Measurements from ENCODE around the gene DIAPH3. TPM values are rescaled to one million over a fixed set of nuclear protein-coding genes. Genes with fewer than 3 reads are reported as not detected.

Gene DIAPH3
- total RNA-seq, 2 donors from 2014 or later = 23.6 to 25.7 TPM

DNA sequence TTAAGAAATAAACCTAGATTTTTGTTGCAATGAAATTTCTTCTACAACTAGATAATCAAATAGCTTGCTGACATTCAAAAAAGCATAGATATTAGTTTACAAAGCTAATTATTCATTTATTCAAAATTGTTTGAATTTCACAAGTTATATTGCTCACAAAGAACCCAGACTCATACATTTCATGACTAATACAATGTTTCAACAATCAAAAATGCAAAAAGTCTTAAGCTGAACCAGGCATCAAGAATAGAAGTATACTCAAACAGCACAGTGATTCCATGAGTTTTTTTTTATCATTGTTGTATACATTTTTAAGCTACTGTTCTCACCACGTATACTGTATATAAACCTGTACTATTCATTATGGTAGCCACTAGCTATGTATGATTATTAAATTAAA is 51.0 kb downstream of the DIAPH3 start:
- H3K27ac Mint-ChIP-seq = no peak overlapping the region
- no peak overlapping the region for H3K27ac ChIP-seq (ENCODE audit: low read depth, low read length)
- H3K4me1 ChIP-seq (ENCODE audit: control insufficient read depth, insufficient read depth, low read length) = no peaks in the 10 kb centered on the region
- no CpG with 5 or more reads among the region's 1 CpG for WGBS, 2 experiments (ENCODE audit: insufficient coverage in 1 of 2, insufficient read length in 1 of 2)
- peaks cover 40% of the 10 kb centered on the region for H3K36me3 Mint-ChIP-seq (ENCODE audit: low read depth)
- no peak for DNase-seq
- H3K4me3 ChIP-seq (ENCODE audit: low read length) = no peak overlapping the region
- no peaks in the 10 kb centered on the region for H3K27me3 ChIP-seq (ENCODE audit: control insufficient read depth, insufficient read depth, low read length, poor library complexity, severe bottlenecking)
- peaks cover 91% of the 10 kb centered on the region for H3K36me3 ChIP-seq (ENCODE audit: control insufficient read depth, insufficient read depth, low read length)
- H3K9me3 ChIP-seq (ENCODE audit: control insufficient read depth, low read length) = peaks cover 24% of the 10 kb centered on the region
- peaks cover 16% of the 10 kb centered on the region for H3K9me3 Mint-ChIP-seq
- H3K4me3 Mint-ChIP-seq = no peak overlapping the region
- H3K9ac ChIP-seq (ENCODE audit: extremely low read depth, low read length, poor library complexity, severe bottlenecking) = no peak overlapping the region
- H3K4me1 Mint-ChIP-seq = no peaks in the 10 kb centered on the region
- TF ChIP-seq, protein P1, sequence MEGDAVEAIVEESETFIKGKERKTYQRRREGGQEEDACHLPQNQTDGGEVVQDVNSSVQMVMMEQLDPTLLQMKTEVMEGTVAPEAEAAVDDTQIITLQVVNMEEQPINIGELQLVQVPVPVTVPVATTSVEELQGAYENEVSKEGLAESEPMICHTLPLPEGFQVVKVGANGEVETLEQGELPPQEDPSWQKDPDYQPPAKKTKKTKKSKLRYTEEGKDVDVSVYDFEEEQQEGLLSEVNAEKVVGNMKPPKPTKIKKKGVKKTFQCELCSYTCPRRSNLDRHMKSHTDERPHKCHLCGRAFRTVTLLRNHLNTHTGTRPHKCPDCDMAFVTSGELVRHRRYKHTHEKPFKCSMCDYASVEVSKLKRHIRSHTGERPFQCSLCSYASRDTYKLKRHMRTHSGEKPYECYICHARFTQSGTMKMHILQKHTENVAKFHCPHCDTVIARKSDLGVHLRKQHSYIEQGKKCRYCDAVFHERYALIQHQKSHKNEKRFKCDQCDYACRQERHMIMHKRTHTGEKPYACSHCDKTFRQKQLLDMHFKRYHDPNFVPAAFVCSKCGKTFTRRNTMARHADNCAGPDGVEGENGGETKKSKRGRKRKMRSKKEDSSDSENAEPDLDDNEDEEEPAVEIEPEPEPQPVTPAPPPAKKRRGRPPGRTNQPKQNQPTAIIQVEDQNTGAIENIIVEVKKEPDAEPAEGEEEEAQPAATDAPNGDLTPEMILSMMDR (conservative IDR thresholded peaks at IDR 0.05) = no peak
- no peaks in the 10 kb centered on the region for H3K27me3 Mint-ChIP-seq (ENCODE audit: insufficient read depth)

DNA sequence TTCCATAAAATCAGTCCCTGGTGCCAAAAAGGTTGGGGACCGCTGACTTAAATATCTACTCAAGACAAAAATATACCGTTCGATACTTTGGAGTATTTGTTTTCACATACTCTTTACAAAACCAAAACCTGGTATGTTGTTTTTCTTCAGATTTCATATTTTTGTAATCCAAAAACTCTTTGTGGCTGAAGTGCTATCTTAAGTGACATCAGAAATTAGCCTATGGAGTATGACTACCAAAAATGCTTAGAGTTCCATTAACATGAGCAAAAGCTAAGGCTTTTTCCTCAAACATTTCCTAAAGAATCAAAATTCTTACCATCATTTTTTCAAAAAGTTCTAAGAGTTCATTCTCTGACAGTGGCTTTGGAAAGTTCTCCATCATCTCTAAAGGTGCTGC is 52.0 kb downstream of the DIAPH3 start:
- Mint-ChIP-seq H3K9me3 (peaks cover 16% of the 10 kb centered on the region), H3K27me3 (ENCODE audit: insufficient read depth) (no peaks in the 10 kb centered on the region), H3K27ac (no peak overlapping the region), H3K36me3 (ENCODE audit: low read depth) (peaks cover 40% of the 10 kb centered on the region), H3K4me1 (no peaks in the 10 kb centered on the region), H3K4me3 (no peak overlapping the region)
- H3K4me1 ChIP-seq (ENCODE audit: control insufficient read depth, insufficient read depth, low read length) = no peaks in the 10 kb centered on the region
- no peak overlapping the region for H3K9ac ChIP-seq (ENCODE audit: extremely low read depth, low read length, poor library complexity, severe bottlenecking)
- 93 to 100% methylated on average over 1 to 3 of the region's 3 CpGs for WGBS, 2 experiments (ENCODE audit: insufficient coverage in 1 of 2, insufficient read length in 1 of 2)
- no peak overlapping the region for H3K27ac ChIP-seq (ENCODE audit: low read depth, low read length)
- no peak for DNase-seq
- H3K36me3 ChIP-seq (ENCODE audit: control insufficient read depth, insufficient read depth, low read length) = peaks cover 93% of the 10 kb centered on the region
- TF ChIP-seq, protein P1 (conservative IDR thresholded peaks at IDR 0.05) = no peak
- H3K4me3 ChIP-seq (ENCODE audit: low read length) = no peak overlapping the region
- H3K27me3 ChIP-seq (ENCODE audit: control insufficient read depth, insufficient read depth, low read length, poor library complexity, severe bottlenecking) = no peaks in the 10 kb centered on the region
- H3K9me3 ChIP-seq (ENCODE audit: control insufficient read depth, low read length) = peaks cover 24% of the 10 kb centered on the region

DNA sequence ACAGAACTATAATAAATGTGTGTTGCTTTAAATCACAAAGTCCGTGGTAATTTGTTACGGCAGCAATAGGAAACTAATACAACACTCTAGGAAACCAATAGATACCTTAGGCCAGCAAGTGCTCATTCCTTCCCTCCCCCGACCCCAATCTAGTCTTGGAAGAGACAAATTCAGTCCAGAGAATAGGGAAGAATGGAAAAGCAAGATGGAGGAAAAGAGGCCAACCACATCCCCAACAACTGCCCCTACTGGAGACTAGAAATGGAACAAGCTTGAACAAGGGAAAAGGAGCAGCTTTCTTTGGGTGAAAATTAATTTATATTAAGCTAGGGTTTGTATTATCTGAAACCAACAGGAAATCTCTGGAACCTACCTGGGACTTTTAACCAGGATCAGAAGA is 54.4 kb downstream of the DIAPH3 start:
- Histone ChIP-seq H3K36me3 (ENCODE audit: control insufficient read depth, insufficient read depth, low read length) (peaks cover 87% of the 10 kb centered on the region), H3K9ac (ENCODE audit: extremely low read depth, low read length, poor library complexity, severe bottlenecking) (no peak overlapping the region), H3K4me1 (ENCODE audit: control insufficient read depth, insufficient read depth, low read length) (no peaks in the 10 kb centered on the region), H3K27ac (ENCODE audit: low read depth, low read length) (no peak overlapping the region), H3K9me3 (ENCODE audit: control insufficient read depth, low read length) (peaks cover 10% of the 10 kb centered on the region), H3K27me3 (ENCODE audit: control insufficient read depth, insufficient read depth, low read length, poor library complexity, severe bottlenecking) (no peaks in the 10 kb centered on the region), H3K4me3 (ENCODE audit: low read length) (no peak overlapping the region)
- 100% methylated on average over 3 of the region's 3 CpGs; no CpG with 5 or more reads in 1 of the 2 experiments for whole genome bisulfite sequencing, 2 experiments (ENCODE audit: insufficient coverage in 1 of 2, insufficient read length in 1 of 2)
- no peak for DNase-seq
- peaks cover 3% of the 10 kb centered on the region for H3K4me1 Mint-ChIP-seq
- H3K36me3 Mint-ChIP-seq (ENCODE audit: low read depth) = peaks cover 32% of the 10 kb centered on the region
- peaks cover 5% of the 10 kb centered on the region for H3K9me3 Mint-ChIP-seq
- H3K4me3 Mint-ChIP-seq = no peak overlapping the region
- H3K27ac Mint-ChIP-seq = no peak overlapping the region
- no peaks in the 10 kb centered on the region for H3K27me3 Mint-ChIP-seq (ENCODE audit: insufficient read depth)
- TF ChIP-seq, protein P1 (conservative IDR thresholded peaks at IDR 0.05) = peak; percentile 20

All from endodermal cell (in vitro differentiated cells).